ENCODE data around the gene PPP2R5A. TPM values are rescaled to one million over a fixed set of nuclear protein-coding genes. Genes with fewer than 3 reads are reported as not detected.

Gene PPP2R5A
- total RNA-seq, 1 donor from 2014 or later = 29.2 TPM

- Histone ChIP-seq H3K9ac (ENCODE audit: low read depth in 1 of 3, low read length in 3 of 3) (no peak overlapping the region), H3K27me3 (ENCODE audit: control insufficient read depth in 3 of 3, insufficient read depth in 3 of 3, low read length in 3 of 3) (no peaks in the 10 kb centered on the region), H3K4me3 (ENCODE audit: low read length in 3 of 3) (no peak overlapping the region), H3K36me3 (ENCODE audit: control insufficient read depth in 3 of 3, insufficient read depth in 3 of 3, low read length in 3 of 3) (peaks cover 5 to 12% (median 5%) of the 10 kb centered on the region in 3 donors), H3K27ac (ENCODE audit: low read depth, low read length) (no peak overlapping the region), H3K4me1 (ENCODE audit: control insufficient read depth in 3 of 3, insufficient read depth in 3 of 3, low read length in 3 of 3) (no peaks in the 10 kb centered on the region), H3K9me3 (ENCODE audit: control insufficient read depth in 3 of 3, low read length in 3 of 3) (no peaks in the 10 kb centered on the region)
These were observed 43.9 kb downstream of the PPP2R5A start for GRCh38 chr1:212329105-212329504.

DNA sequence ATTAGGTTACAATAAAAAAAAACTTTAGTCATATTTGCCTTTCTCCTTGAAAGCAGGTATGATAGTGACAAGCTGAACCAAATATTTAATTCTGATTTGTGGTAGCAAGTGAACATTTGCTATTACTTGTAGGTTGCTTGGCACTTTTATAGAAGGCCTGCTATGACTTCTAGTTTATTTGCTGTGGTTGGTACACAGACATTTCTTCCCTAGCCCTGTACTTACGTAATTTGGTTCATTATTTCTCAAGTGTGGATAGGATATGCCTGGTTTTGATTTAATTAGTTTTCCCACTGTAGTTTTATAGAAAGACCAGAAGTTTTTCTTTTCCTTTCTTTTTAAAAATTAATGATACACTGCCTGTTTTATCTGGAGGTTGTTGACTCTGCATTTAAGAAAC, 55.9 kb downstream of the PPP2R5A start:
- H3K27me3 ChIP-seq (ENCODE audit: control insufficient read depth in 3 of 3, insufficient read depth in 3 of 3, low read length in 3 of 3) = no peaks in the 10 kb centered on the region
- no peaks in the 10 kb centered on the region for H3K9me3 ChIP-seq (ENCODE audit: control insufficient read depth in 3 of 3, low read length in 3 of 3)
- H3K4me1 ChIP-seq (ENCODE audit: control insufficient read depth in 3 of 3, insufficient read depth in 3 of 3, low read length in 3 of 3) = no peaks in the 10 kb centered on the region
- H3K4me3 ChIP-seq (ENCODE audit: low read length in 3 of 3) = no peak overlapping the region
- no peak overlapping the region for H3K9ac ChIP-seq (ENCODE audit: low read depth in 1 of 3, low read length in 3 of 3)
- peaks cover 0 to 10% (median 7%) of the 10 kb centered on the region in 3 donors for H3K36me3 ChIP-seq (ENCODE audit: control insufficient read depth in 3 of 3, insufficient read depth in 3 of 3, low read length in 3 of 3)
- H3K27ac ChIP-seq (ENCODE audit: low read depth, low read length) = no peak overlapping the region

GRCh38 chr1:212344905-212345304, 59.7 kb downstream of the PPP2R5A start:
- Histone ChIP-seq H3K36me3 (ENCODE audit: control insufficient read depth in 3 of 3, insufficient read depth in 3 of 3, low read length in 3 of 3) (peaks cover 3 to 31% (median 18%) of the 10 kb centered on the region in 3 donors), H3K27ac (ENCODE audit: low read depth, low read length) (no peak overlapping the region), H3K4me3 (ENCODE audit: low read length in 3 of 3) (no peak overlapping the region), H3K9ac (ENCODE audit: low read depth in 1 of 3, low read length in 3 of 3) (no peak overlapping the region), H3K9me3 (ENCODE audit: control insufficient read depth in 3 of 3, low read length in 3 of 3) (no peaks in the 10 kb centered on the region), H3K27me3 (ENCODE audit: control insufficient read depth in 3 of 3, insufficient read depth in 3 of 3, low read length in 3 of 3) (no peaks in the 10 kb centered on the region), H3K4me1 (ENCODE audit: control insufficient read depth in 3 of 3, insufficient read depth in 3 of 3, low read length in 3 of 3) (no peaks in the 10 kb centered on the region)

DNA sequence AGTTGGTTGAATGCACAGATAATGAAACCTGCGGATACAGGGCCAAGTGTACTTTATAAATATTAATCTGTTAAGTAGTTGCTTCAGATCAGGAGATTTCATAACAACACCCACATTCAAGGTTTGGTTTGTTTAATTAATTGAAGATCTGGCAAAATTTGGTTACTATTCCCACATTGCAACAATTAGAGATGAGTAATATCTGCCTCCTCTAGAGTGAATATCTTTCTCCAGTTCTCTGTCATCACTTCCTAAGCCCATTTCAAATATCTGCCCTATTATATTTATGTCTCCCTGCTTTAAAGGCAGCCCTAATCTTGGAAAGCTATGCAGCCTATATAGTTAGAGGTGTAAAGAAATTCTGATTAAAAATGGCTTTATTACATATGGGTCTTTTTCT, 61.4 kb downstream of the PPP2R5A start:
- H3K27ac ChIP-seq (ENCODE audit: low read depth, low read length) = no peak overlapping the region
- H3K4me3 ChIP-seq (ENCODE audit: low read length in 3 of 3) = no peak overlapping the region
- H3K9ac ChIP-seq (ENCODE audit: low read depth in 1 of 3, low read length in 3 of 3) = no peak overlapping the region
- H3K27me3 ChIP-seq (ENCODE audit: control insufficient read depth in 3 of 3, insufficient read depth in 3 of 3, low read length in 3 of 3) = no peaks in the 10 kb centered on the region
- no peaks in the 10 kb centered on the region for H3K4me1 ChIP-seq (ENCODE audit: control insufficient read depth in 3 of 3, insufficient read depth in 3 of 3, low read length in 3 of 3)
- H3K36me3 ChIP-seq (ENCODE audit: control insufficient read depth in 3 of 3, insufficient read depth in 3 of 3, low read length in 3 of 3) = peaks cover 3 to 31% (median 18%) of the 10 kb centered on the region in 3 donors
- H3K9me3 ChIP-seq (ENCODE audit: control insufficient read depth in 3 of 3, low read length in 3 of 3) = no peaks in the 10 kb centered on the region

DNA sequence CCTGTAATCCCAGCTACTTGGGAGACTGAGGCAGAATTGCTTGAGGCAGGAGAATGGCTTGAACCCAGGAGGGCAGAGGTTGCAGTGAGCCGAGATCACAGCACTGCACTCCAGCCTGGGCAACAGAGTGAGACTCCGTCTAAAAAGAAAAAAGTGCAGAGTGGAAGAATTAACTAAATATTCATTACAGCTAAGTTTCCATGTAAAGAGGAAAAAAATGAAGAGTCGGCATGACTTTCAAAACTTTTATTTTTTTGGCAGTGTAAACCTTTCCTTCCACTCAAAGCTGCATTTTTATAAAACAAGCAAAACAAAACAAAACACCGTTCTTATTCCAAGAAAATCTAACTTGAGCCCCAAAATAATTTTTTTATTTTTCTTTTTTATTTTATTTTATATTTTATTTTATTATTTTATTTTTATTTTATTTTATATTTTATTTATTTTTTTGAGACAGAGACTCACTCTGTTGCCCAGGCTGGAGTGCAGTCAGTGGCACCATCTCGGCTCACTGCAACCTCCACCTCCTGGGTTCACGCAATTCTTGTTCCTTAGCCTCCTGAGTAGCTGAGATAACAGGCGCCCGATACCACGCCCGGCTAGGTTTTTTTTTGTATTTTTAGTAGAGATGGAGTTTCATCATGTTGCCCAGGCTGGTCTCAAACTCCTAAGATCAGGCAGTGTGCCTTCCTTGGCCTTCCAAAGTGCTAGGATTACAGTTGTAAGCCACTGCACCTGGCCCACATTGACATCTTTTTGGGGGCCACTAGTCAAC, 66.6 kb downstream of the PPP2R5A start:
- Histone ChIP-seq H3K27ac (ENCODE audit: low read depth, low read length) (no peak overlapping the region), H3K27me3 (ENCODE audit: control insufficient read depth in 3 of 3, insufficient read depth in 3 of 3, low read length in 3 of 3) (no peaks in the 10 kb centered on the region), H3K4me1 (ENCODE audit: control insufficient read depth in 3 of 3, insufficient read depth in 3 of 3, low read length in 3 of 3) (no peaks in the 10 kb centered on the region), H3K9me3 (ENCODE audit: control insufficient read depth in 3 of 3, low read length in 3 of 3) (no peaks in the 10 kb centered on the region), H3K9ac (ENCODE audit: low read depth in 1 of 3, low read length in 3 of 3) (no peak overlapping the region), H3K4me3 (ENCODE audit: low read length in 3 of 3) (no peak overlapping the region), H3K36me3 (ENCODE audit: control insufficient read depth in 3 of 3, insufficient read depth in 3 of 3, low read length in 3 of 3) (peaks cover 7 to 37% (median 27%) of the 10 kb centered on the region in 3 donors)

- Histone ChIP-seq H3K27ac (ENCODE audit: low read depth, low read length) (no peak overlapping the region), H3K27me3 (ENCODE audit: control insufficient read depth in 3 of 3, insufficient read depth in 3 of 3, low read length in 3 of 3) (no peaks in the 10 kb centered on the region), H3K4me1 (ENCODE audit: control insufficient read depth in 3 of 3, insufficient read depth in 3 of 3, low read length in 3 of 3) (no peaks in the 10 kb centered on the region), H3K36me3 (ENCODE audit: control insufficient read depth in 3 of 3, insufficient read depth in 3 of 3, low read length in 3 of 3) (peaks cover 11 to 34% (median 29%) of the 10 kb centered on the region in 3 donors), H3K4me3 (ENCODE audit: low read length in 3 of 3) (no peak overlapping the region), H3K9me3 (ENCODE audit: control insufficient read depth in 3 of 3, low read length in 3 of 3) (no peaks in the 10 kb centered on the region), H3K9ac (ENCODE audit: low read depth in 1 of 3, low read length in 3 of 3) (no peak overlapping the region)
These were observed 68.0 kb downstream of the PPP2R5A start for GRCh38 chr1:212353181-212353580.

DNA sequence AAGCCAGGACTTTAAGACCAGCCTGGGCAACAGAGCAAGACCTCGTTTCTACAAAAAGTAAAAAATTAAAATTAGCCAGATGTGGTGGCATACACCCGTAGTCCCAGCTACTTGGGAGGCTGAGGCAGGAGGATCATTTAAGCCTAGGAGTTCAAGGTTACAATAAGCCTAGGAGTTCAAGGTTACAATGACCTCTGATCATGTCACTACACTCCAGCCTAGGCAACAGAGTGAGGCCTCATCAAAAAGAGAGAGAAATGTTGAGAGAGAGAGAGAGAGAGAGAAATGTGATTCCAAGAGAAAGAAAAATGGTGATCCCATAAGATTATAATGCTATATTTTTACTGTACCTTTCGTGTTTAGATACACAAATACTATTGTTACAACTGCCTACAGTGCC, 69.3 kb downstream of the PPP2R5A start:
- peaks cover 10 to 38% (median 29%) of the 10 kb centered on the region in 3 donors for H3K36me3 ChIP-seq (ENCODE audit: control insufficient read depth in 3 of 3, insufficient read depth in 3 of 3, low read length in 3 of 3)
- H3K27ac ChIP-seq (ENCODE audit: low read depth, low read length) = no peak overlapping the region
- H3K27me3 ChIP-seq (ENCODE audit: control insufficient read depth in 3 of 3, insufficient read depth in 3 of 3, low read length in 3 of 3) = no peaks in the 10 kb centered on the region
- no peak overlapping the region for H3K4me3 ChIP-seq (ENCODE audit: low read length in 3 of 3)
- no peak overlapping the region for H3K9ac ChIP-seq (ENCODE audit: low read depth in 1 of 3, low read length in 3 of 3)
- no peaks in the 10 kb centered on the region for H3K9me3 ChIP-seq (ENCODE audit: control insufficient read depth in 3 of 3, low read length in 3 of 3)
- no peaks in the 10 kb centered on the region for H3K4me1 ChIP-seq (ENCODE audit: control insufficient read depth in 3 of 3, insufficient read depth in 3 of 3, low read length in 3 of 3)

DNA sequence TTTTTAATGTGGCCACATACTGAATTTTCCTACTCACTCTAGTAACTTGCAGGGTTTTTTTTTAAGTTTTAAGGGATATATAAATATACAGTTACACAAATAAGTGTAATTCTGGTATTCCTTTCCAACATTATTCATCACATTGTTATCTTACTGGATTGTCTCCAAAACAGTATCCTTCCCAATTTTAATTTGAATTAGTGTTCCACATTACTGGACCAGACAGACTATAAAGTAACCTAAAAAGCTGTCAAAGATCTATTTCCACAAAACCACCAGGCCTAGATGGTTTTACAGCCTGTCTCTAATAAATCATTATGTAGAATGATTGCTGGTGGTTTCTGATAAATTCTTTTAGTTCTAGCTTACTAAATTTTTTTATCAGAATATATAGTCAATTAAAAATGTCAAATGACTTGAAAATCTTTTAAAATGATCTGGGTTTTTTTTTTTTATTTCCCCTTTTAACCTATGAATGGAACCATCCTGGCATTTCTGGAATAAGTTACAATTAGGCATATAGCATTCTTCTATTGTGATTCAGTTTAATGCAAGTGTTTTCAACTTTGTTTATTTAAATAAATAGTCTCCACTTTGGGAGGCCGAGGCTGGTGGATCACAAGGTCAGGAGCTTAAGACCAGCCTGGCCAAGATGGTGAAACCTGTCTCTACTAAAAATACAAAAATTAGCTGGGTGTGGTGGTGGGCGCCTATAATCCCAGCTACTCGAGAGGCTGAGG, 70.2 kb downstream of the PPP2R5A start:
- no peaks in the 10 kb centered on the region for H3K9me3 ChIP-seq (ENCODE audit: control insufficient read depth in 3 of 3, low read length in 3 of 3)
- H3K27me3 ChIP-seq (ENCODE audit: control insufficient read depth in 3 of 3, insufficient read depth in 3 of 3, low read length in 3 of 3) = no peaks in the 10 kb centered on the region
- H3K4me3 ChIP-seq (ENCODE audit: low read length in 3 of 3) = no peak overlapping the region
- H3K27ac ChIP-seq (ENCODE audit: low read depth, low read length) = no peak overlapping the region
- H3K9ac ChIP-seq (ENCODE audit: low read depth in 1 of 3, low read length in 3 of 3) = no peak overlapping the region
- H3K36me3 ChIP-seq (ENCODE audit: control insufficient read depth in 3 of 3, insufficient read depth in 3 of 3, low read length in 3 of 3) = peaks cover 14 to 41% (median 36%) of the 10 kb centered on the region in 3 donors
- no peaks in the 10 kb centered on the region for H3K4me1 ChIP-seq (ENCODE audit: control insufficient read depth in 3 of 3, insufficient read depth in 3 of 3, low read length in 3 of 3)

DNA sequence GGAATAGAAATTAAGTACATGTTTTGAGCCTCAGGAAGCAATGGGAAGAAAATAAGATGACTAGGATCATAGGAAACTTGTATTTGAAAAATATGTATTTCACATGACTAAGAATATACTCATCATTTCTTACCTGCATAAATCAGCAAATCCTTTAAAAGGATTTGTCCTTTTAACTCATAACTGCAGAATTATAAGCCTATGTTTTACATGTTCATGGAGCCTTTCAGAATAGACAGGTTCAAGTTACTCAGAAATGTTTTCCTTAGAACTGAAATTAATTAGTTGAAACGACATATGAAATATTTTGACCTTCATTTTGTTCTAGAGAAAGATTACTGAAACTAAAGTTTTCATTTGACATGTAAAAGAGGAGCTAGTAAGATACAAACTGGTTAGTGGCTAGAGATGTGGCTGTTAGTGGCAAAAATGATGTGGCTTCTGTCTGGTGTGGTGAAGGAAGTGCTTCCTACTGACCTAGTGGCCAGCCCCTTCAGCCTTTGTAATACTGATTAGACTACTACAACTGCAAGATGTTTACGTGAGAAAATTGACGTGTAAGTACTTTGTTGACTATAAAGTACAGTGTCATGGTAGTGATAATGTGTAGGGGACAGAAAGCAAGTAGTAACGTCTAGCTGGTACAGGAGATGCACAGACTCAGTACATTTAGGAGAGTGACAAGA, 74.7 kb downstream of the PPP2R5A start:
- H3K9me3 ChIP-seq (ENCODE audit: control insufficient read depth in 3 of 3, low read length in 3 of 3) = no peaks in the 10 kb centered on the region
- H3K27me3 ChIP-seq (ENCODE audit: control insufficient read depth in 3 of 3, insufficient read depth in 3 of 3, low read length in 3 of 3) = no peaks in the 10 kb centered on the region
- H3K27ac ChIP-seq (ENCODE audit: low read depth, low read length) = no peak overlapping the region
- H3K9ac ChIP-seq (ENCODE audit: low read depth in 1 of 3, low read length in 3 of 3) = no peak overlapping the region
- H3K4me1 ChIP-seq (ENCODE audit: control insufficient read depth in 3 of 3, insufficient read depth in 3 of 3, low read length in 3 of 3) = peaks cover 0 to 3% (median 3%) of the 10 kb centered on the region in 3 donors
- peaks cover 11 to 47% (median 23%) of the 10 kb centered on the region in 3 donors for H3K36me3 ChIP-seq (ENCODE audit: control insufficient read depth in 3 of 3, insufficient read depth in 3 of 3, low read length in 3 of 3)
- H3K4me3 ChIP-seq (ENCODE audit: low read length in 3 of 3) = no peak overlapping the region
